SK-N-SH (cell line): ENCODE data around the gene C16orf74.

ENCODE experiments used
- CTCF ChIP-seq: fragments of 200-600 bp; sonication (generic); IDR thresholded peaks from 2 replicates; pipeline ENCODE4 v1.6.1; 2017; ENCODE audit warnings: antibody characterized with exemption, mild to moderate bottlenecking, moderate library complexity
- EP300 ChIP-seq, 2 experiments: IDR thresholded peaks; 2 replicates each; pipeline versions ENCODE4 v1.4.0 to v1.6.1; 2012; ENCODE audit warnings: borderline replicate concordance in 1 of 2, low read depth in 1 of 2, low read length in 1 of 2
- GABPA ChIP-seq: IDR thresholded peaks from 2 replicates; pipeline ENCODE4 v1.4.0; 2012; ENCODE audit warnings: low read depth, mild to moderate bottlenecking
- NFIC ChIP-seq: IDR thresholded peaks from 2 replicates; pipeline ENCODE4 v1.4.0; 2012; ENCODE audit warnings: borderline replicate concordance
- POLR2AphosphoS5 ChIP-seq: IDR thresholded peaks from 2 replicates; pipeline ENCODE4 v1.6.1; 2012; ENCODE audit warnings: low read depth, low read length
- REST ChIP-seq: IDR thresholded peaks from 2 replicates; pipeline ENCODE4 v1.6.1; 2012; ENCODE audit warnings: mild to moderate bottlenecking, low read depth, low read length, moderate library complexity
- SIN3A ChIP-seq: IDR thresholded peaks from 2 replicates; pipeline ENCODE4 v1.6.1; 2012; ENCODE audit warnings: low read depth, mild to moderate bottlenecking, low read length, moderate library complexity, borderline replicate concordance
- TEAD4 ChIP-seq: IDR thresholded peaks from 2 replicates; pipeline ENCODE4 v1.4.0; 2012; ENCODE audit warnings: mild to moderate bottlenecking, borderline replicate concordance; ENCODE audit not compliant: insufficient read depth
- YY1 ChIP-seq: IDR thresholded peaks from 2 replicates; pipeline ENCODE4 v1.4.0; 2012; ENCODE audit warnings: low read depth, mild to moderate bottlenecking

GRCh38 chr16:85668676-85669424, 82.0 kb downstream of the C16orf74 start:
- TF ChIP-seq CTCF (no peak), EP300 (IDR thresholded peaks at IDR 0.05; ENCODE audit: borderline replicate concordance in 1 of 2, low read depth in 1 of 2, low read length in 1 of 2) (no peak), YY1 (no peak), GABPA (no peak), SIN3A (no peak), REST (no peak), POLR2AphosphoS5 (no peak), TEAD4 (no peak), NFIC (no peak)
